ENCODE measurements around the gene KIF6. TPM values are rescaled to one million over a fixed set of nuclear protein-coding genes. Genes with fewer than 3 reads are reported as not detected.

Gene KIF6
- total RNA-seq, 2 experiments from 2014 or later = not detected

- Mint-ChIP-seq H3K4me1 (no peaks in the 10 kb centered on the region), H3K27me3 (peaks cover 11% of the 10 kb centered on the region), H3K9me3 (no peaks in the 10 kb centered on the region), H3K36me3 (ENCODE audit: low read depth) (no peaks in the 10 kb centered on the region), H3K4me3 (no peak overlapping the region), H3K27ac (no peak overlapping the region)
- DNase-seq = no peak
- ChIA-PET CTCF (no interaction called here), POLR2A (no interaction called here)
Measured at GRCh38 chr6:39400026-39400425, 325.2 kb downstream of the KIF6 start.

GRCh38 chr6:39396854-39397253, 328.4 kb downstream of the KIF6 start:
- POLR2A ChIA-PET = no interaction called here
- no peak for DNase-seq
- H3K27me3 Mint-ChIP-seq = peaks cover 17% of the 10 kb centered on the region
- H3K4me3 Mint-ChIP-seq = no peak overlapping the region
- H3K4me1 Mint-ChIP-seq = no peaks in the 10 kb centered on the region
- H3K27ac Mint-ChIP-seq = no peak overlapping the region
- H3K36me3 Mint-ChIP-seq (ENCODE audit: low read depth) = no peaks in the 10 kb centered on the region
- CTCF ChIA-PET = no interaction called here
- H3K9me3 Mint-ChIP-seq = no peaks in the 10 kb centered on the region

- no peak for DNase-seq
- Mint-ChIP-seq H3K27me3 (peaks cover 20% of the 10 kb centered on the region), H3K4me1 (no peaks in the 10 kb centered on the region), H3K27ac (no peak overlapping the region), H3K9me3 (no peaks in the 10 kb centered on the region), H3K36me3 (ENCODE audit: low read depth) (no peaks in the 10 kb centered on the region), H3K4me3 (no peak overlapping the region)
- CTCF ChIA-PET = no interaction called here
- POLR2A ChIA-PET = no interaction called here
Measured at GRCh38 chr6:39393075-39393474, 332.1 kb downstream of the KIF6 start.

GRCh38 chr6:39391182-39391581, 334.0 kb downstream of the KIF6 start:
- POLR2A ChIA-PET = no interaction called here
- Mint-ChIP-seq H3K27ac (no peak overlapping the region), H3K36me3 (ENCODE audit: low read depth) (no peaks in the 10 kb centered on the region), H3K9me3 (no peaks in the 10 kb centered on the region), H3K4me3 (no peak overlapping the region), H3K27me3 (peaks cover 16% of the 10 kb centered on the region), H3K4me1 (no peaks in the 10 kb centered on the region)
- DNase-seq = no peak
- CTCF ChIA-PET = no interaction called here

- no peaks in the 10 kb centered on the region for H3K9me3 Mint-ChIP-seq
- H3K4me1 Mint-ChIP-seq = no peaks in the 10 kb centered on the region
- H3K27me3 Mint-ChIP-seq = peaks cover 17% of the 10 kb centered on the region
- H3K27ac Mint-ChIP-seq = no peak overlapping the region
- ChIA-PET CTCF (no interaction called here), POLR2A (no interaction called here)
- DNase-seq = no peak
- H3K36me3 Mint-ChIP-seq (ENCODE audit: low read depth) = no peaks in the 10 kb centered on the region
- no peak overlapping the region for H3K4me3 Mint-ChIP-seq
Measured at GRCh38 chr6:39389484-39389767, 335.8 kb downstream of the KIF6 start.

GRCh38 chr6:39388606-39389483, 336.4 kb downstream of the KIF6 start:
- Mint-ChIP-seq H3K27me3 (peaks cover 15% of the 10 kb centered on the region), H3K4me3 (no peak overlapping the region), H3K27ac (no peak overlapping the region), H3K36me3 (ENCODE audit: low read depth) (no peaks in the 10 kb centered on the region), H3K9me3 (no peaks in the 10 kb centered on the region), H3K4me1 (no peaks in the 10 kb centered on the region)
- POLR2A ChIA-PET = no interaction called here
- CTCF ChIA-PET = no interaction called here
- no peak for DNase-seq

- H3K4me3 Mint-ChIP-seq = no peak overlapping the region
- no peaks in the 10 kb centered on the region for H3K9me3 Mint-ChIP-seq
- peaks cover 14% of the 10 kb centered on the region for H3K27me3 Mint-ChIP-seq
- no peaks in the 10 kb centered on the region for H3K4me1 Mint-ChIP-seq
- POLR2A ChIA-PET = no interaction called here
- no peak overlapping the region for H3K27ac Mint-ChIP-seq
- no peaks in the 10 kb centered on the region for H3K36me3 Mint-ChIP-seq (ENCODE audit: low read depth)
- DNase-seq = no peak
- CTCF ChIA-PET = no interaction called here
Measured at GRCh38 chr6:39387785-39388184, 337.4 kb downstream of the KIF6 start.

- Mint-ChIP-seq H3K4me1 (no peaks in the 10 kb centered on the region), H3K27me3 (peaks cover 13% of the 10 kb centered on the region), H3K9me3 (no peaks in the 10 kb centered on the region), H3K36me3 (ENCODE audit: low read depth) (no peaks in the 10 kb centered on the region), H3K4me3 (no peak overlapping the region), H3K27ac (no peak overlapping the region)
- CTCF ChIA-PET = no interaction called here
- DNase-seq = no peak
- POLR2A ChIA-PET = no interaction called here
Measured at GRCh38 chr6:39386487-39386886, 338.7 kb downstream of the KIF6 start.

GRCh38 chr6:39381550-39382140, 343.6 kb downstream of the KIF6 start:
- Mint-ChIP-seq H3K4me3 (no peak overlapping the region), H3K4me1 (no peaks in the 10 kb centered on the region), H3K9me3 (no peaks in the 10 kb centered on the region), H3K36me3 (ENCODE audit: low read depth) (no peaks in the 10 kb centered on the region), H3K27me3 (peaks cover 15% of the 10 kb centered on the region), H3K27ac (no peak overlapping the region)
- POLR2A ChIA-PET = no interaction called here
- CTCF ChIA-PET = no interaction called here
- no peak for DNase-seq

- Mint-ChIP-seq H3K36me3 (ENCODE audit: low read depth) (no peaks in the 10 kb centered on the region), H3K27me3 (peaks cover 14% of the 10 kb centered on the region), H3K27ac (no peak overlapping the region), H3K4me1 (no peaks in the 10 kb centered on the region), H3K9me3 (no peaks in the 10 kb centered on the region), H3K4me3 (no peak overlapping the region)
- DNase-seq = no peak
- ChIA-PET CTCF (no interaction called here), POLR2A (no interaction called here)
Measured at GRCh38 chr6:39380837-39381549, 344.2 kb downstream of the KIF6 start.

GRCh38 chr6:39378960-39379425, 346.2 kb downstream of the KIF6 start:
- H3K4me1 Mint-ChIP-seq = no peaks in the 10 kb centered on the region
- no peaks in the 10 kb centered on the region for H3K36me3 Mint-ChIP-seq (ENCODE audit: low read depth)
- H3K4me3 Mint-ChIP-seq = no peak overlapping the region
- peaks cover 19% of the 10 kb centered on the region for H3K27me3 Mint-ChIP-seq
- no peak for DNase-seq
- ChIA-PET POLR2A (no interaction called here), CTCF (no interaction called here)
- H3K27ac Mint-ChIP-seq = no peak overlapping the region
- no peaks in the 10 kb centered on the region for H3K9me3 Mint-ChIP-seq

GRCh38 chr6:39378175-39378959, 346.8 kb downstream of the KIF6 start:
- Mint-ChIP-seq H3K36me3 (ENCODE audit: low read depth) (no peaks in the 10 kb centered on the region), H3K27me3 (peaks cover 19% of the 10 kb centered on the region), H3K9me3 (no peaks in the 10 kb centered on the region), H3K4me1 (no peaks in the 10 kb centered on the region), H3K4me3 (no peak overlapping the region), H3K27ac (no peak overlapping the region)
- DNase-seq = no peak
- ChIA-PET CTCF (no interaction called here), POLR2A (no interaction called here)

GRCh38 chr6:39377539-39377950, 347.7 kb downstream of the KIF6 start:
- Mint-ChIP-seq H3K9me3 (no peaks in the 10 kb centered on the region), H3K27ac (no peak overlapping the region), H3K36me3 (ENCODE audit: low read depth) (no peaks in the 10 kb centered on the region), H3K4me1 (no peaks in the 10 kb centered on the region), H3K27me3 (peaks cover 19% of the 10 kb centered on the region), H3K4me3 (no peak overlapping the region)
- ChIA-PET CTCF (no interaction called here), POLR2A (no interaction called here)
- DNase-seq = no peak

Data from activated CD4-positive, alpha-beta memory T cell treated with anti-CD3 and anti-CD28 coated beads, Interleukin-2, amount 10 ng/mL, durations not matched to agents 7 days and 5 days (primary cell).